ENCODE results near the gene USP38.
"Not testable (repeated sequence)": the region's sequence is repeated elsewhere in the genome, so short reads cannot be mapped to it uniquely, and the experiment has no call there.

USP38 gene

DNA sequence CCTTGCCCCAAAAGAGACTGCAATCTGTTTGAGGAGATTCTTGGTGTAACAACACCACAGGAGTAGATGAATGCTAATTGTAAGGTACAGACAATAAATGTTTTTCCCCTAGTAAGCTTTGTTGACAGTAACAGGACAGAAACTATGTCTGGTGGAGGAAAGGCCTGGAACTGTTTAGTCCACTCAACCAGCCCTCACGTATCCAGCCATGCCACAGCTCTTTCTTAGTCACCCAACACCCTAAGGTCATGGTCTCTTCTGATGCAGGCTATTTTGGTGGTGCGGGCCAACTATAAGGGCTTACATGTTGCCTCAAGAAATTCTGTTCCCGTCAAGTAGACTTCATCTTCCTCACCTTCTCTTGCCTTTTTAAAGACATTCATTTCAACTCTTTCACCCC, 76.0 kb downstream of the USP38 start:
- Histone ChIP-seq H3K27me3 (ENCODE audit: insufficient read depth, low read length) (no peaks in the 10 kb centered on the region), H3K9me3 (ENCODE audit: insufficient read depth, low read depth, low read length) (no peaks in the 10 kb centered on the region), H3K36me3 (ENCODE audit: insufficient read depth, low read length) (no peaks in the 10 kb centered on the region), H3K4me1 (ENCODE audit: insufficient read depth, low read length) (no peaks in the 10 kb centered on the region; the same call in 1 of the 2 replicates), H3K4me3 (ENCODE audit: low read length) (no peak overlapping the region), H3K27ac (ENCODE audit: low read depth, low read length) (no peak overlapping the region), H3K9ac (ENCODE audit: low read depth, low read length) (no peak overlapping the region)
- 85% methylated on average over 3 of the region's 3 CpGs for WGBS

DNA sequence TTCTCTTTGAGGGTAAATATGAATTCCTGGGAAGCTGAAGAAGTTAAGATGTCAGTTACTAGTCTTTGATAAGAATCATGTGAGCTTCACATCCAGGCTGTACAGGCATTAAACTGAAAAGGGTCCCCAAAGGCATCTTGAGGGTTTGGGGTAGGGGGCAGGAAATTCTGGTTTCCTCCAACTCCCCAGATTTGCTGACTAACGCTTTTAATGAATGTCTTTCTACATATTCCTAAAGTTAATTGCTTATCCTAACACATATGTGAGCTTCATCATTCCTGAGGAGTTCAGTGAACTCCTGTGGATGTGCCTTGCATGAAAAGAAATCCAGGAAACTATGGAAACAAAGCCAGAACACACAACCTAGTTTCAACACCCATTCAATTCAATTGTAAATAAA, 78.1 kb downstream of the USP38 start:
- H3K27me3 ChIP-seq (ENCODE audit: insufficient read depth, low read length) = no peaks in the 10 kb centered on the region
- no peak overlapping the region for H3K27ac ChIP-seq (ENCODE audit: low read depth, low read length)
- no peak overlapping the region for H3K4me3 ChIP-seq (ENCODE audit: low read length)
- H3K9ac ChIP-seq (ENCODE audit: low read depth, low read length) = no peak overlapping the region
- peaks cover 8% of the 10 kb centered on the region for H3K9me3 ChIP-seq (ENCODE audit: insufficient read depth, low read depth, low read length)
- WGBS = 71% methylated on average over 1 of the region's 1 CpG
- no peaks in the 10 kb centered on the region for H3K36me3 ChIP-seq (ENCODE audit: insufficient read depth, low read length)
- H3K4me1 ChIP-seq (ENCODE audit: insufficient read depth, low read length) = no peaks in the 10 kb centered on the region; the same call in 1 of the 2 replicates

DNA sequence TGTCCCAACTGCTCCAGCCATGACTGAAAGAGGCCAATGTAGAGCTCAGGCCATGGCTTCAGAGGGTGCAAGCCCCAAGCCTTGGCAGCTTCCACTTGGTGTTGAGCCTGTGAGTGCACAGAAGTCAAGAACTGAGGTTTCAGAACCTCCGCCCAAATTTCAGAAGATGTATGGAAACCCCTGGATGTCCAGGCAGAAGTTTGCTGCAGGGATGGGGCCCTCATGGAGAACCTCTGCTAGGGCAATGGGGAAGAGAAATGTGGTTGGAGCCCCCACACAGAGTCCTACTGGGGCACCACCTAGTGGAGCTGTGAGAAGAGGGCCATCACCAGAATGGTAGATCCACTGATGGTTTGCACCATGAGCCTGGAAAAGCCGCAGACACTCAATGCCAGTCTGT, 83.0 kb downstream of the USP38 start:
- H3K27ac ChIP-seq (ENCODE audit: low read depth, low read length); H3K36me3 ChIP-seq (ENCODE audit: insufficient read depth, low read length); H3K27me3 ChIP-seq (ENCODE audit: insufficient read depth, low read length); H3K4me3 ChIP-seq (ENCODE audit: low read length); H3K9ac ChIP-seq (ENCODE audit: low read depth, low read length); H3K4me1 ChIP-seq (ENCODE audit: insufficient read depth, low read length): not testable (repeated sequence)
- H3K9me3 ChIP-seq (ENCODE audit: insufficient read depth, low read depth, low read length) = peaks cover 24% of the 10 kb centered on the region
- 96% methylated on average over 2 of the region's 2 CpGs for WGBS

DNA sequence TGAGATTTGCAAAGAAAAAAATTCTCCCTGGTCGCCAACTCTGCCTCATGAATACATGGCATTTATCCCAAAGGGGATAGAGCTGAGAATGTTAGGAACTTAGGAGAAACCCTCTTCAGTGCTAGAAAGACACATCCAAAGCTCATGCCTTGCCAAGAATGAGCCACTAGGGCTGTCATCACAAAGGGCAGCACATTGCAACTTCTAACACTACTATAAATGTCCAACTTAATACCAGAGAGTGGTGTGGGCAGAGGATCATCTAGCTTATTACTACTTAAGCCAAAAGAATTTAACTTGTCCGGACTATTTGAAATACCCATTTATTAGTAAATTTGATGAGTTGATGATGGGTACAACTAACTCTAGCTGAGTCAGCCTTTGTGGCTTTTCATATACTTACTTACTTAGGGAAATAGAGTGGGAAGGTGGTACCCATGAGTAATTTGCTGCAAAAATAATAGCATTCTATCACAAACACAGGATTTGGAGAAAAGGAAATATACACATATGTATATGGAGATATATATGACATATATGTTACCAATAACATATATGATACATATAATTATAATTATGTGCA, 85.6 kb downstream of the USP38 start:
- no peak overlapping the region for H3K27ac ChIP-seq (ENCODE audit: low read depth, low read length)
- H3K36me3 ChIP-seq (ENCODE audit: insufficient read depth, low read length) = no peaks in the 10 kb centered on the region
- H3K9ac ChIP-seq (ENCODE audit: low read depth, low read length) = no peak overlapping the region
- no peaks in the 10 kb centered on the region for H3K27me3 ChIP-seq (ENCODE audit: insufficient read depth, low read length)
- no peaks in the 10 kb centered on the region for H3K4me1 ChIP-seq (ENCODE audit: insufficient read depth, low read length)
- 100% methylated on average over 1 of the region's 2 CpGs for WGBS
- H3K4me3 ChIP-seq (ENCODE audit: low read length) = no peak overlapping the region
- H3K9me3 ChIP-seq (ENCODE audit: insufficient read depth, low read depth, low read length) = peaks cover 24% of the 10 kb centered on the region

Measured in HUES64 (cell line).